PFSK-1 (cell line): ENCODE measurements around the gene UCMA.
A peak's percentile ranks its signal among the peaks of the same experiment; 100 is the strongest.

Source experiments
- FOXP2 ChIP-seq: optimal IDR thresholded peaks from 2 replicates; pipeline ENCODE3; 2011; ENCODE audit warnings: borderline replicate concordance, control low read depth, inconsistent platforms; ENCODE audit not compliant: insufficient read depth; ENCODE audit errors: extremely low read length, extremely low read depth
- POLR2AphosphoS5 ChIP-seq: IDR thresholded peaks from 2 replicates; pipeline ENCODE4 v1.6.1; 2012; ENCODE audit warnings: low read depth, mild to moderate bottlenecking, control low read depth, low read length, moderate library complexity
- SIN3A ChIP-seq: IDR thresholded peaks from 2 replicates; pipeline ENCODE4 v1.6.1; 2012; ENCODE audit warnings: mild to moderate bottlenecking, low read length, moderate library complexity, borderline replicate concordance; ENCODE audit not compliant: insufficient read depth
- TAF1 ChIP-seq: IDR thresholded peaks from 2 replicates; pipeline ENCODE4 v1.6.1; 2012; ENCODE audit warnings: low read length, control low read depth, borderline replicate concordance; ENCODE audit not compliant: insufficient read depth
- TF ChIP-seq, protein P1 (sequence below), 2 experiments: IDR thresholded peaks; 2 replicates each; pipeline versions ENCODE4 v1.6.1 to v1.8.0; 2011 to 2012; ENCODE audit warnings: low read depth in 2 of 2, low read length in 2 of 2, control low read depth in 1 of 2, inconsistent platforms in 1 of 2, mild to moderate bottlenecking in 1 of 2, moderate library complexity in 1 of 2; ENCODE audit not compliant: insufficient read depth in 1 of 2

The UCMA gene

DNA sequence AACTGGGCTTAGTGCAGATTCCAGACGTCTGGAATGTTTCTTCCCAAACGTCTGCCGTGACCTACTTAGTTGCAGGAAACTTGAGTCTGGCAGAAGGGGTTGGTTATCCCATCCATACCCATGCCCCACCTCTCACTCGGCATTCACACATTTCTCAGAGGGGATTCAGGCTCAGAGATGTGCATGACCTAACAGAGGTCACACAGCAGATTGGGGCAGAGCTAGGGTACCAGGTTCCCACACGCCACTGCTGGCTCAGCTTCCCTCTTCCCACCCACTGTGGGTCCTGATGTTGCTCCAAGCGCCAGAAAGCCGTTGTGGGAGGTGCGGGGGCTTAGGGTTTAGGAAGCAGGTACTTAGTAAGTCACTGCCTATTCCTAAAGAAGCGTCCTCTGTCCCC, 3.0 kb downstream of the UCMA start:
- TF ChIP-seq TAF1, result no peak

GRCh38 chr10:13227031-13227430, 7.1 kb downstream of the UCMA start:
- TF ChIP-seq POLR2AphosphoS5, result no peak
- no peak for TF ChIP-seq SIN3A
- TF ChIP-seq TAF1, result no peak
- TF ChIP-seq FOXP2, result no peak
- TF ChIP-seq, protein P1, sequence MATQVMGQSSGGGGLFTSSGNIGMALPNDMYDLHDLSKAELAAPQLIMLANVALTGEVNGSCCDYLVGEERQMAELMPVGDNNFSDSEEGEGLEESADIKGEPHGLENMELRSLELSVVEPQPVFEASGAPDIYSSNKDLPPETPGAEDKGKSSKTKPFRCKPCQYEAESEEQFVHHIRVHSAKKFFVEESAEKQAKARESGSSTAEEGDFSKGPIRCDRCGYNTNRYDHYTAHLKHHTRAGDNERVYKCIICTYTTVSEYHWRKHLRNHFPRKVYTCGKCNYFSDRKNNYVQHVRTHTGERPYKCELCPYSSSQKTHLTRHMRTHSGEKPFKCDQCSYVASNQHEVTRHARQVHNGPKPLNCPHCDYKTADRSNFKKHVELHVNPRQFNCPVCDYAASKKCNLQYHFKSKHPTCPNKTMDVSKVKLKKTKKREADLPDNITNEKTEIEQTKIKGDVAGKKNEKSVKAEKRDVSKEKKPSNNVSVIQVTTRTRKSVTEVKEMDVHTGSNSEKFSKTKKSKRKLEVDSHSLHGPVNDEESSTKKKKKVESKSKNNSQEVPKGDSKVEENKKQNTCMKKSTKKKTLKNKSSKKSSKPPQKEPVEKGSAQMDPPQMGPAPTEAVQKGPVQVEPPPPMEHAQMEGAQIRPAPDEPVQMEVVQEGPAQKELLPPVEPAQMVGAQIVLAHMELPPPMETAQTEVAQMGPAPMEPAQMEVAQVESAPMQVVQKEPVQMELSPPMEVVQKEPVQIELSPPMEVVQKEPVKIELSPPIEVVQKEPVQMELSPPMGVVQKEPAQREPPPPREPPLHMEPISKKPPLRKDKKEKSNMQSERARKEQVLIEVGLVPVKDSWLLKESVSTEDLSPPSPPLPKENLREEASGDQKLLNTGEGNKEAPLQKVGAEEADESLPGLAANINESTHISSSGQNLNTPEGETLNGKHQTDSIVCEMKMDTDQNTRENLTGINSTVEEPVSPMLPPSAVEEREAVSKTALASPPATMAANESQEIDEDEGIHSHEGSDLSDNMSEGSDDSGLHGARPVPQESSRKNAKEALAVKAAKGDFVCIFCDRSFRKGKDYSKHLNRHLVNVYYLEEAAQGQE (IDR thresholded peaks at IDR 0.05; ENCODE audit: insufficient read depth in 1 of 2, low read depth in 2 of 2, low read length in 2 of 2), result no peak

GRCh38 chr10:13225601-13226000, 8.6 kb downstream of the UCMA start:
- no peak for TF ChIP-seq TAF1
- TF ChIP-seq SIN3A, result no peak
- TF ChIP-seq, protein P1 (IDR thresholded peaks at IDR 0.05; ENCODE audit: insufficient read depth in 1 of 2, low read depth in 2 of 2, low read length in 2 of 2), result no peak
- TF ChIP-seq POLR2AphosphoS5, result no peak
- no peak for TF ChIP-seq FOXP2

DNA sequence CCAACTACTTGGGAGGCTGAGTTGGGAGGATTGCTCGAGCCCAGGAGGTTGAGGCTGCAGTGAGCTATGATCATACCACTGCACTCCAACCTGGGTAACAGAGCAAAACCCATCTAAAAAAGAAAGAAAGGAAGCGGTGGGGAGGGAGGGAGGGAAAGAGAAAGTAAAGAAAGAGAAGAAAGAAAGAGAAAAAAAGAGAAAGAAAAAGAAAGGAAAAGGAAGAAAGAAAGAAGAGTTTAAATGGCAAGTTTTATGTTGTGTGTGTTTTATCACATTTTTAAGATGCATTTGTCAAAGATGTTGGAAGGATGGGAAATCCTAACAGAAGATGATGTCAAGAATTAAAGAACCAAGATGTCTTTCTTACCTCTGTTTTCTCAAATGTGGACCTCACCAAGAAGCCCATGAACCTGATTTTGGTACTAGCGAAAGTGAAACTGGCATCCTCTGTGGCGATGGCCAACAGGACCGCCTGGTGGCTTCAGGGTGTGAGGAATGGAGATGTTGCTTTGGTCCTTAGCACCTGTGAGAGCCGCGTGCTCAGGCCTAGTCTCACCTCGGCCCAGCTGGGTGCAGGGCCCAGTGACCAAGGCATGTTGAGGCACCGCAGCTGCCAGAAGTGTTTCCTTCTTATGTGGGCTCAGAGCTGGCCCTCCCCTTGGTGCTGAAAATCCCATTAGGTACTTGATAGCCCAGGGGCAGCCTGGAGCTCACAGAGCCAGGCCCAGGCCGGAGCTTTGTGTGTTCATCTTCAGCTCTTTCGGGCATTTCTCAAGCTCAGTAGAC, 9.8 kb downstream of the UCMA start:
- TF ChIP-seq POLR2AphosphoS5 (no peak), FOXP2 (no peak)
- TF ChIP-seq, protein P1 (IDR thresholded peaks at IDR 0.05; ENCODE audit: insufficient read depth in 1 of 2, low read depth in 2 of 2, low read length in 2 of 2), result 0 out of 4 replicates have a peak, but pooled peaks of 1 of the 2 experiments have one; percentile 35

GRCh38 chr10:13223241-13223640, 10.9 kb downstream of the UCMA start:
- TF ChIP-seq POLR2AphosphoS5 (no peak), TAF1 (no peak), SIN3A (no peak), FOXP2 (no peak)
- TF ChIP-seq, protein P1 (IDR thresholded peaks at IDR 0.05; ENCODE audit: insufficient read depth in 1 of 2, low read depth in 2 of 2, low read length in 2 of 2), result no peak
